ENCODE measurements around the gene TMEM213. TPM values are rescaled to one million over a fixed set of nuclear protein-coding genes. Genes with fewer than 3 reads are reported as not detected.

Gene TMEM213
- total and polyA plus RNA-seq, 12 donors: not detected

DNA sequence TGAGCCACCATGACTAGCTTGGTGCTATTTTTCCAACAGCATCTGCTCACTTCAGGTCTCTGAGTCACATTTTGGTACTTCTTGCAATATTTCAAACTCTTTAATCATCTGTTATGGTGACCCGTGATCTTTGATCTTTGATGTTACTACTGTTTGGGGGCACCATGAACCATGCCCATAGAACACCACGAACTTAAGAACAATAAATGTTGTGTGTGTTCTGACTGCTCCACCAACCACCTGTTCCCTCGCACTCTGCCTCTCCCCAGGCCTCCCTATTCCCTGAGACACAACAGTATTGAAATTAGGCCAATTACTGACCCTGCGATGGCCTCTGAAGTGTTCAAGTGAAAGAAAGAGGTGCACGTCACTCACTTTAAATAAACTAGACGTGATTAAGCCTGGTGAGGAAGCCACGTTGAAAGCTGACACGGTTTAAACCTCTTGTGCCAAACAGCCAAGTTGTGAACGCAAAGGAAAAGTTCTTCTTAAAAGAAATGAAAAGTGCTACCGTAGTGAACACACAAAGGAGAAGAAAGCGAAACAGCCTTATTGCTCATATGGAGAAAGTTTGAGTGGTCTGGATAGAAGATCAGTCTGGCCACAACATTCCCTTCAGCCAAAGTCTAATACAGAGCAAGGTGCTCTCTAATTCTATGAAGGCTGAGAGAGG, 27.4 kb downstream of the TMEM213 start:
- no peak for TF ChIP-seq CTCF (IDR thresholded peaks at IDR 0.05)
- no peak overlapping the region for H3K27ac ChIP-seq
- no peak overlapping the region for H3K4me3 ChIP-seq
- no peak for ATAC-seq
- intact Hi-C loops (cut with DNase I): no loop called here
- no peaks in the 10 kb centered on the region for H3K36me3 ChIP-seq
- H3K4me1 ChIP-seq: no peaks in the 10 kb centered on the region
- DNase-seq: no peak
- WGBS, 2 donors: 87 to 89% methylated on average over 11 of the region's 11 CpGs
- H3K9me3 ChIP-seq: peaks cover 0 to 8% (median 0%) of the 10 kb centered on the region in 11 donors
- H3K27me3 ChIP-seq: peaks cover 0 to 3% (median 0%) of the 10 kb centered on the region in 7 donors

GRCh38 chr7:138828302-138828701, 30.5 kb downstream of the TMEM213 start:
- Histone ChIP-seq H3K4me3 (no peak overlapping the region), H3K4me1 (no peaks in the 10 kb centered on the region), H3K27ac (no peak overlapping the region), H3K9me3 (peaks cover 0 to 8% (median 0%) of the 10 kb centered on the region in 11 donors), H3K36me3 (no peaks in the 10 kb centered on the region), H3K27me3 (peaks cover 0 to 3% (median 0%) of the 10 kb centered on the region in 7 donors)
- 65 to 71% methylated on average over 2 of the region's 2 CpGs for whole genome bisulfite sequencing, 2 donors
- DNase-seq (no peak), ATAC-seq (no peak)
- TF ChIP-seq CTCF (IDR thresholded peaks at IDR 0.05): no peak
- intact Hi-C loops (cut with DNase I): no loop called here

- Histone ChIP-seq H3K9me3 (peaks cover 0 to 8% (median 0%) of the 10 kb centered on the region in 11 donors), H3K27me3 (peaks cover 0 to 3% (median 0%) of the 10 kb centered on the region in 7 donors), H3K4me1 (no peaks in the 10 kb centered on the region), H3K4me3 (no peak overlapping the region), H3K27ac (no peak overlapping the region), H3K36me3 (no peaks in the 10 kb centered on the region)
- DNase-seq (no peak), ATAC-seq (no peak)
- 86 to 96% methylated on average over 11 of the region's 11 CpGs for WGBS, 2 donors
- TF ChIP-seq CTCF (IDR thresholded peaks at IDR 0.05): no peak
- intact Hi-C loops (cut with DNase I): no loop called here
Measured at GRCh38 chr7:138829335-138829734, 31.5 kb downstream of the TMEM213 start.

- Histone ChIP-seq H3K9me3 (no peaks in the 10 kb centered on the region), H3K4me1 (peaks cover 0 to 10% (median 0%) of the 10 kb centered on the region in 9 donors), H3K4me3 (no peak overlapping the region), H3K27ac (no peak overlapping the region), H3K36me3 (no peaks in the 10 kb centered on the region), H3K27me3 (peaks cover 0 to 3% (median 0%) of the 10 kb centered on the region in 7 donors)
- WGBS, 2 donors: 79 to 87% methylated on average over 10 of the region's 10 CpGs
- no peak for ATAC-seq
- TF ChIP-seq CTCF (IDR thresholded peaks at IDR 0.05): no peak
- no peak for DNase-seq
- intact Hi-C loops (cut with DNase I): loop anchor here in 1 of 10 donors (10.0 kb wide), 1 partner anchor 62 kb away; no protein-coding TSS in a partner anchor
Measured at GRCh38 chr7:138832966-138833365, 35.2 kb downstream of the TMEM213 start.

Measured in heart right ventricle (tissue), 16 donors.